GM12878 (cell line): Measurements from ENCODE around the gene PKD1. TPM values are rescaled to one million over a fixed set of nuclear protein-coding genes. Genes with fewer than 3 reads are reported as not detected.

Experiments used
- ATAC-seq: fragments of 200-7000 bp; cut with Tn5 transposase; 3 replicates; pipeline ENCODE4 v1.9.1; 2020; ENCODE audit warnings: mild to moderate bottlenecking, moderate library complexity
- BruUV-seq: library from RNA; stranded (reverse); fragments of 400-500 nt; replicated peaks from 2 replicates; lab custom pipeline; 2021; lab: Mats Ljungman, UMichigan
- CTCF ChIA-PET: fragments of 300-600 bp; sonication (Branson Sonifier 250); formaldehyde crosslinking; extraction: SDS; loops from one replicate; lab custom pipeline; 2021; ENCODE audit warnings: inconsistent platforms; lab: Yijun Ruan, JAX
- POLR2A ChIA-PET: fragments of 350-600 bp; formaldehyde crosslinking; extraction: SDS; loops from one replicate; lab custom pipeline; 2021; ENCODE audit warnings: inconsistent platforms; lab: Charles Lee
- RAD21 ChIA-PET: fragments of 300-600 bp; sonication (Branson Sonifier 250); formaldehyde crosslinking; loops from one replicate; lab custom pipeline; 2023; ENCODE audit warnings: antibody characterized with exemption; ENCODE audit not compliant: unreplicated experiment; lab: Charles Lee
- SMC1A ChIA-PET: fragments of 300-600 bp; sonication (Branson Sonifier 250); formaldehyde crosslinking; loops from one replicate; lab custom pipeline; 2023; ENCODE audit not compliant: unreplicated experiment, uncharacterized antibody; lab: Charles Lee
- DNase-seq: peaks from one replicate; pipeline ENCODE4 v3.0.0-alpha.2; 2011; ENCODE audit warnings: low read depth, low spot score
- FAIRE-seq: peaks from 3 replicates; lab custom pipeline; 2011; peaks lifted over from hg19 to GRCh38; lab: Jason Lieb, UNC
- H2AFZ ChIP-seq: 2 replicates; pipeline ENCODE4 v1.6.0; 2011; ENCODE audit warnings: low read depth, low read length, control low read depth; ENCODE audit not compliant: control insufficient read depth
- H3K27ac ChIP-seq: 2 replicates; pipeline ENCODE4 v1.5.1; 2011; ENCODE audit warnings: control low read depth; ENCODE audit not compliant: control insufficient read depth, insufficient read depth
- H3K27me3 ChIP-seq, 2 experiments: replicated peaks in 1 of 2; 2 replicates each; pipeline versions ENCODE4 v1.6.0 to v1.6.1; 2011; ENCODE audit warnings: low read length in 1 of 2; ENCODE audit not compliant: control insufficient read depth in 2 of 2, insufficient read depth in 2 of 2
- H3K36me3 ChIP-seq, 2 experiments: 2 replicates each; pipeline ENCODE4 v1.5.1; 2011; ENCODE audit warnings: low read length in 1 of 2; ENCODE audit not compliant: control insufficient read depth in 2 of 2, insufficient read depth in 2 of 2
- H3K4me1 ChIP-seq: 2 replicates; pipeline ENCODE4 v1.6.1; 2011; ENCODE audit warnings: mild to moderate bottlenecking, low read length, moderate library complexity, mixed read lengths; ENCODE audit not compliant: control insufficient read depth, insufficient read depth
- H3K4me2 ChIP-seq: 2 replicates; pipeline ENCODE4 v1.6.0; 2011; ENCODE audit warnings: control low read depth; ENCODE audit not compliant: control insufficient read depth, insufficient read depth
- H3K4me3 ChIP-seq: fragments of 200-600 bp; sonication (generic); 2 replicates; pipeline ENCODE4 v1.5.1; 2016
- H3K79me2 ChIP-seq: 2 replicates; pipeline ENCODE4 v1.6.0; 2011; ENCODE audit warnings: low read length; ENCODE audit not compliant: control insufficient read depth, insufficient read depth
- H3K9ac ChIP-seq: 2 replicates; pipeline ENCODE4 v1.8.0; 2011; ENCODE audit warnings: low read length, control low read depth, mixed read lengths; ENCODE audit not compliant: control insufficient read depth, insufficient read depth
- H3K9me3 ChIP-seq: replicated peaks from 3 replicates; pipeline ENCODE4 v1.5.1; 2011; ENCODE audit warnings: mild to moderate bottlenecking, low read length; ENCODE audit not compliant: control insufficient read depth, insufficient read depth
- H4K20me1 ChIP-seq: 2 replicates; pipeline ENCODE4 v1.6.0; 2011; ENCODE audit not compliant: control insufficient read depth, insufficient read depth
- EED ChIP-seq: sonication (generic); IDR thresholded peaks from 2 replicates; pipeline ENCODE4 v1.6.1; 2016; ENCODE audit warnings: antibody characterized with exemption, low read depth
- MYC ChIP-seq: IDR thresholded peaks from 2 replicates; pipeline ENCODE4 v1.6.1; 2011; ENCODE audit warnings: mild to moderate bottlenecking, low read length, moderate library complexity, inconsistent platforms; ENCODE audit not compliant: insufficient read depth, insufficient replicate concordance, insufficient read length, severe bottlenecking
- NR2C2 ChIP-seq: IDR thresholded peaks from 2 replicates; pipeline ENCODE4 v1.6.1; 2011; ENCODE audit warnings: borderline replicate concordance, low read depth; ENCODE audit not compliant: control insufficient read depth, insufficient read length
- SREBF2 ChIP-seq: IDR thresholded peaks from 2 replicates; pipeline ENCODE4 v1.6.1; 2012; ENCODE audit warnings: mild to moderate bottlenecking, low read length
- TCF7 ChIP-seq: IDR thresholded peaks from 2 replicates; pipeline ENCODE4 v1.6.1; 2014; ENCODE audit warnings: antibody characterized with exemption, borderline replicate concordance
- ZBTB40 ChIP-seq: fragments of 450-650 bp; IDR thresholded peaks from 2 replicates; pipeline ENCODE4 v1.6.1; 2016; ENCODE audit warnings: mild to moderate bottlenecking, moderate library complexity, borderline replicate concordance
- WGBS: methylation state at CpG from one replicate; pipeline ENCODE4 v1.1.6; 2016; ENCODE audit warnings: low lambda C conversion rate; ENCODE audit not compliant: insufficient replicate concordance, insufficient coverage; ENCODE audit errors: missing lambda C conversion rate; 5-methylcytosine and 5-hydroxymethylcytosine counted together
- in situ Hi-C: fragments of 300-500 bp; cut with MboI; formaldehyde crosslinking; loops from 9 replicates; pipeline ENCODE4 v1.14.3; 2018; ENCODE audit warnings: mixed read lengths
- intact Hi-C: fragments of 100-400 bp; cut with micrococcal nuclease; formaldehyde crosslinking; loops from one replicate; pipeline ENCODE4 v1.14.2; 2022; ENCODE audit not compliant: unreplicated experiment
- polyA plus RNA-seq, 11 experiments: library from polyadenylated mRNA; depleted of rRNA in 4 of 11; unstranded in 6 of 11; stranded (reverse) in 5 of 11; fragments of >200 nt; fragmentation: Nextera tagmentation in 4 of 11; fragmentation: Illumina TruSeq in 1 of 11; extraction: Ambion mirVana in 4 of 11; extraction: Trizol in 1 of 11; gene quantifications; 1 replicate in 1 of 11; 2 replicates in 10 of 11; pipeline versions ENCODE4 v1.2.1 to v1.2.3, GENCODE V29; 2011 to 2016; ENCODE audit warnings: inconsistent platforms in 2 of 11, missing spikeins in 2 of 11, low read depth in 1 of 11
- total RNA-seq, 4 experiments: library from RNA; depleted of rRNA in 3 of 4; stranded (reverse); fragments of >200 nt in 3 of 4; fragmentation: Illumina TruSeq in 1 of 4; extraction: Trizol in 1 of 4; gene quantifications; 2 replicates each; pipeline versions ENCODE4 v1.2.1 to v1.2.3, GENCODE V29; 2013 to 2021

PKD1 gene
- total and polyA plus RNA-seq, 10 of the 15 experiments (the other 5 are each of a cell fraction or from before 2014, with no cell fraction given), result 0.11 to 62.0 (median 6.1) TPM

DNA sequence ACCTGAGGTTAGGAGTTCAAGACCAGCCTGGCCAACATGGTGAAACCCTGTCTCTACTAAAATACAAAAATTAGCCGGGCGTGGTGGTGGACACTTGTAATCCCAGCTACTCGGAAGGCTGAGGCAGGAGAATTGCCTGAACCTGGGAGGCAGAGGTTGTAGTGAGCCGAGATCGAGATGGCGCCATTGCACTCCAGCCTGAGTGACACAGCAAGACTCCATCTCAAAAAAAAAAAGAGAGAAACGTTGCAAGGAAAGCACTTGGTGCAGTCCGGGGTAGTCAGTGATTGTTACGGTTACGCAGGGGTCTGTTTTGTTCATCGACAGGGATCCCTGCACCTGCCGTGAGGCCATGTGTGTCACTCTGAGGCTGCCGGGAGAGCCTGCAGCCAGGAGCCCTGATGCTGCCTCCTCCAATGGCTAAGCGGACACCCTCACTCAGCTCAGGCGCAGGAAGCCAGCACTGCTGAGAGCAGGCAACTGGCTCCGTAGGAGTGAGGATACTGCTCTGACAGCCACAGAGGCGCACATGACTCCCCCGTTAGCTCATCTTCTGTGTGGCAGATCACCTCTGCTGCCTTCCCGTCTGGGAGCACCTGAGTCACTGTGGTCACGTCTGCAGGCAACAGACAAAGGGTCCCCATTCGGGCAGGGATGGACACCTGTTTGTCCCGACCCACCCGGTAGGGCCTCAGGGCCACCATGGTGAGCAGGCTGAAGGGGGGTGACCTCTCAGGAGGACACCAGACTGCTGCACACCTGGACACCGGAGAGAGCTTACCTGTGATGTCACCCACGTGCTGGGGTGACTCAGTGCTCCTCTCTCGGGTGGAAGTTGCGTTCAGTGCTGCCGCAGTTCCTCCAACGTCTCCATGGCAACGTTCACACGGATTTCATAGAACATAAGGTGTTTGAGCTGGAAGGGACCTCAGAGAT, 7.5 kb upstream of the PKD1 start:
- DNase-seq (no peak), ATAC-seq (no peak), FAIRE-seq (no peak)
- Histone ChIP-seq H3K79me2 (no peaks in the 10 kb centered on the region), H3K9me3 (no peaks in the 10 kb centered on the region), H3K36me3 (no peaks in the 10 kb centered on the region), H3K27ac (no peak overlapping the region), H3K4me2 (no peak overlapping the region), H2AFZ (no peak overlapping the region), H3K27me3 (no peaks in the 10 kb centered on the region), H3K4me3 (no peak overlapping the region), H3K9ac (no peak overlapping the region), H4K20me1 (no peaks in the 10 kb centered on the region), H3K4me1 (no peaks in the 10 kb centered on the region)
- in situ Hi-C loops (loop anchor here (5.0 to 10.0 kb wide), 3 partner anchors 58 to 278 kb away; no protein-coding TSS in a partner anchor), intact Hi-C loops (no loop called here)
- ChIA-PET RAD21 (no interaction called here), SMC1A (interaction anchor here (0.7 kb wide), 1 partner anchor 22 kb away, joined by 3 read pairs; no protein-coding TSS in a partner anchor), POLR2A (interaction anchor here (0.7 kb wide), 1 partner anchor 72 kb away, joined by 7 read pairs; the partner anchor contains the start of gene PGP), CTCF (interaction anchor here (1.0 to 1.1 kb wide), 3 partner anchors 10 to 52 kb away, joined by 3 read pairs; no protein-coding TSS in a partner anchor)
- BruUV-seq, result no TSS peak
- TF ChIP-seq NR2C2 (no peak), ZBTB40 (no peak), SREBF2 (no peak), MYC (no peak), EED (no peak), TCF7 (no peak)
- 61% methylated on average over 29 of the region's 31 CpGs for WGBS
